ENCODE measurements around the gene MGLL. TPM values are rescaled to one million over a fixed set of nuclear protein-coding genes. Genes with fewer than 3 reads are reported as not detected.

MGLL gene
- total RNA-seq, 2 donors from 2014 or later, result 123 to 200 TPM

DNA sequence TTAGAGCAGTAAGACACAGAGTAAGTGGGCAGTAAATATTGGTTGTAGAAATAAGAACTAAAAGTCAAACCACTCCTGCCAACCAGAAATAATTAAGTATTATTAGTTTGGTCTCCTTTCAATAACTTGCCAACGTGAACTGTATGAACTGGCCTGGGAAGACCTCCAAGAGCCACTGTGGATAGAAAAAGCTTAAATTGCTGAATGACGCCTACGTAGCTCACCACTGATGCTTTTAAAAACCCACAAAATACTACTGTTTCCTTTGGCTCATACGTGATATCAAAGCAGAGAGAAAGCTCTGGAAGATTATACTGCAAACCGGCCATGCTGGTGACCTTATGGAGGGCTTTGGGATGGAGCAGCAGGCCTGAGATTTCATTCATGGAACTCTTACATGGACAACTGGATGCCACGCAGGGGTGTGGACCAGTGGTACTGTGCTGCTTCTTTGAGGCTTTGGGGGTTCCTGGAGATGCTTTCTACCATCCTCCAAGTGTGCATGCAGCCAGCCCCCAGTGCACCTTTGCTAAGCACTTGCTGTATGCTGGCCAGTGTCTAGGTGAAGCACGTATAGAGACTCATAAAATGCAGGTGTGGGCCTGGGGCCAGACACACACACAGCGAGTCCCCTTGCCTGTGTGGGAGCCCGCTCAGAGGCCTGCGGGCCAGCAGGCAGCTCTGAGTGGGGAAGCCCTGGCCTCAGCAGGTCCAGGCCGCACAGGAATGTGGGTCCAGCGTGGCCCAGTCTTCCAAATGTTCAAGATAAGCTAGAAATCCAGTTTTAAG is 82.8 kb downstream of the MGLL start:
- no peak for DNase-seq
- intact Hi-C loops (cut with DNase I), result no loop called here
- TF ChIP-seq, protein P1, sequence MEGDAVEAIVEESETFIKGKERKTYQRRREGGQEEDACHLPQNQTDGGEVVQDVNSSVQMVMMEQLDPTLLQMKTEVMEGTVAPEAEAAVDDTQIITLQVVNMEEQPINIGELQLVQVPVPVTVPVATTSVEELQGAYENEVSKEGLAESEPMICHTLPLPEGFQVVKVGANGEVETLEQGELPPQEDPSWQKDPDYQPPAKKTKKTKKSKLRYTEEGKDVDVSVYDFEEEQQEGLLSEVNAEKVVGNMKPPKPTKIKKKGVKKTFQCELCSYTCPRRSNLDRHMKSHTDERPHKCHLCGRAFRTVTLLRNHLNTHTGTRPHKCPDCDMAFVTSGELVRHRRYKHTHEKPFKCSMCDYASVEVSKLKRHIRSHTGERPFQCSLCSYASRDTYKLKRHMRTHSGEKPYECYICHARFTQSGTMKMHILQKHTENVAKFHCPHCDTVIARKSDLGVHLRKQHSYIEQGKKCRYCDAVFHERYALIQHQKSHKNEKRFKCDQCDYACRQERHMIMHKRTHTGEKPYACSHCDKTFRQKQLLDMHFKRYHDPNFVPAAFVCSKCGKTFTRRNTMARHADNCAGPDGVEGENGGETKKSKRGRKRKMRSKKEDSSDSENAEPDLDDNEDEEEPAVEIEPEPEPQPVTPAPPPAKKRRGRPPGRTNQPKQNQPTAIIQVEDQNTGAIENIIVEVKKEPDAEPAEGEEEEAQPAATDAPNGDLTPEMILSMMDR (IDR thresholded peaks at IDR 0.05), result no peak
- no peak overlapping the region for H3K4me3 ChIP-seq
- peak overlapping the region in 1 of 2 donors; percentile 5 for H3K9ac ChIP-seq (ENCODE audit: low read depth in 2 of 2, low read length in 2 of 2)
- no peaks in the 10 kb centered on the region for H3K36me3 ChIP-seq
- H3K27ac ChIP-seq, result peak overlapping the region; percentile 82
- H3K27me3 ChIP-seq, result no peaks in the 10 kb centered on the region
- H3K4me1 ChIP-seq, result peaks cover 21% of the 10 kb centered on the region
- H3K9me3 ChIP-seq, result no peaks in the 10 kb centered on the region

DNA sequence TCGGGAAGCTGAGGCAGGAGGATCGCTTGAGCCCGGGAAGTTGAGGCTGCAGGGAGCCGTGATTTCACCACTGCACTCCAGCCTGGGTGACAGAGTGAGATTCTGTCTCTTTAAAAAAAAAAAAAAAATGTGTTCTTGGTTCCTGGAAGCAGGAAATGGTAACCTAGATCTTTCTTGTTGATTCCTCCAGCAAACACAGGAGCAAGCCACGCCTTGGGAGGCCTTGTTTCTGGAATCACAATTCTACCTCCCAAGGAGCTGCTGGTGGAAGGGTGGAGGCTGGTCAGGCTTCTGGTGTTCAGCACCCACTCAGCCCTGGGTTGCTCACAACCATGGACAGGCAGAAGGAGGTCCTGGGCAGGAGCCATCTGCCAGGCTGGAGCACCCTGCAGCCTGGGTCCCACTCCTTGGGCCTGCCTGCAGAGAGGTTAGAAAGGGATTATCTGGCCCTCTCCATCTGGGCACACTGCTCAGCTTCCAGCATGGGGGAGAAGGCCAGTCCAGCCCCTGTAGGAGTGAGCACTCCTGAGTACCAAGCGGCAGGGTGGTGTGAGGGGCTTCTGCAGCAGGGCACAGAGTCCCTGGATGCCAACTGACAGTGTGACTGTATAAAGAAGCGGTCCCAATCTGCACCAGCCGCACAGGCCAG is 84.0 kb downstream of the MGLL start:
- peaks cover 21% of the 10 kb centered on the region for H3K4me1 ChIP-seq
- TF ChIP-seq, protein P1 (IDR thresholded peaks at IDR 0.05), result no peak
- H3K27ac ChIP-seq, result peak overlapping the region; percentile 82

DNA sequence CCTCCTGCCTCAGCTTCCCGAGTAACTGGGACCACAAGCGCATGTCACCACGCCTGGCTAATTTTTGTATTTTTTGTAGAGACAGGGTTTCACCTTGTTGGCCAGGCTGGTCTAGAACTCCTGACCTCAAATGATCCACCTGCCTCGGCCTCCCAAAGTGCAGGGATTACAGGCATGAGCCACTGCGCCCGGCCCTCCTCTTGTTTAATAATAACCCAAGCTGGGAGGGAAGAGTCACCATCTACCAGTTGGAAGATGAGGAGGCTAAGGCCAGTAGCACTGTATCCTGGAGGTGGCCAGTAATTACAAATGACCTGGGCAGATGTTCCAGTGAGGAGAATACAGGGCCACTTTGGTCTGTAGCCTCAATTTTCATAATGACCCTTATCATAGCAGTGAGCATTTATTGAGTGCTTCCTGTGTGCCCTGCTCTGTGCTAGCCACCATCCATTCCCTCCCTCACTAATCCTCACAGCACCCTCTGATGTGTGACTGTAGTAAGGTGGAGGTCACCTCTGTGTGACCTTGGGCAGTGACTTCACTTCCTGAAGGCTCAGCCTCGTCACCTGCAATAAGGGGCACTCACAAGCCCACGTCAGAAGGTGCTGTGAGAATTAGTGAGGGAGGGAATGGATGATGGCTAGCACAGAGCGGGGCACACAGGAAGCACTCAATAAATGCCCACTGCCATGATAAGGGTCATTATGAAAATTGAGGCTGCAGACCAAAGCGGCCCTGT is 85.3 kb downstream of the MGLL start:
- peaks cover 21% of the 10 kb centered on the region for H3K4me1 ChIP-seq
- no peaks in the 10 kb centered on the region for H3K9me3 ChIP-seq
- TF ChIP-seq, protein P1 (IDR thresholded peaks at IDR 0.05), result no peak
- DNase-seq, result no peak
- no peaks in the 10 kb centered on the region for H3K36me3 ChIP-seq
- intact Hi-C loops (cut with DNase I), result no loop called here
- no peak overlapping the region for H3K4me3 ChIP-seq
- peak overlapping the region; percentile 51 for H3K27ac ChIP-seq
- no peaks in the 10 kb centered on the region for H3K27me3 ChIP-seq
- H3K9ac ChIP-seq (ENCODE audit: low read depth in 2 of 2, low read length in 2 of 2), result no peak overlapping the region

More for the DNA sequence above, 84.0 kb downstream of the MGLL start:
- no peaks in the 10 kb centered on the region for H3K36me3 ChIP-seq
- H3K9ac ChIP-seq (ENCODE audit: low read depth in 2 of 2, low read length in 2 of 2), result peak overlapping the region; percentile 23 to 36
- H3K9me3 ChIP-seq, result no peaks in the 10 kb centered on the region
- intact Hi-C loops (cut with DNase I), result no loop called here
- H3K4me3 ChIP-seq, result no peak overlapping the region
- H3K27me3 ChIP-seq, result no peaks in the 10 kb centered on the region
- DNase-seq, result peak; percentile 74

DNA sequence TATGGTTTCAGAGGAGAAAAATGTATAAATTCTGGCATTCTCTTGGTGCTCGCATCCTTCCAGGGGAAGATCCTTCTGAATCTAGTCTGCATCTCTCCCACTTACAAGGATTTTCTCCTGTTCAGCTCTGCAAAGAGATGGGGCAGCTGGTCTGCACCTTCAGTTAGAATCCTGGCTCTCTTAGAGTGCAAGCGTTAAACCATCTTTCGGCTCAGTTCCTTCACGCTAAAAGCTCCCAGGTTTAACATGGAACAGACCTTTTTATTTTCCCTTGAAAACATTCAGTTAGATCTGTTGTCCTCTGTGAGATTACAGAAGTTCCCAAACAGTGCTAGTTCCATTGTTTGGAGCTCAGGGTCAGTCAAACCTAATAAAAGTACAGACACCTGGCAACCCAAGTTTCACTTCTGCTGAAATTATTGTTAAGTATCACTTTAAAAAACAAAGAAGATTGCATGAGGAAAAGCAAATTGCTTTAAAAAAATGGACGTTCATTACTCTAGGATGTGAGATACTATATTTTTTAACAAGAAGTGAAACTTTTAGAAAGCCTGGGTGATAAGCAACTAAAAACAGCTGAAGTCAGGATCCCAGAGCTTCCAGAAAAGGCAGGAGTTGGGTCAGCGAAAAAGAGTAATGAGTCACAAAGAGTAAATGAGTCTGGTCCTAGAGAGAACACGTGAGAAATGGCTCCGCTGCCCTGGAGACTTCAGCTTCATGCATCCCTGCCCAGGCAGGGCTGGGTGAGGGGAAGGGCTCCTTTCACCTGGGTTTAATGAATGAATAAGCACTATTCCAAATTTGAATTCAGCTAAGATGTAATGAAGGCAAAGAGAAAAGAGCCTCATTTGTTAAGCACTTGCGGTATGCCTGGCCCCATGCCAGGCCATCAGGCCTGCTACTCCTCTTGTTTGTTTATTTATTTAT is 86.3 kb downstream of the MGLL start:
- Histone ChIP-seq H3K27ac (peak overlapping the region; percentile 51), H3K36me3 (no peaks in the 10 kb centered on the region), H3K9me3 (no peaks in the 10 kb centered on the region), H3K27me3 (no peaks in the 10 kb centered on the region), H3K4me1 (peaks cover 21% of the 10 kb centered on the region), H3K4me3 (no peak overlapping the region), H3K9ac (ENCODE audit: low read depth in 2 of 2, low read length in 2 of 2) (peak overlapping the region in 1 of 2 donors; percentile 12)
- TF ChIP-seq, protein P1 (IDR thresholded peaks at IDR 0.05), result no peak
- intact Hi-C loops (cut with DNase I), result no loop called here
- peak; percentile 46 for DNase-seq
